Thyroid gland (tissue), 4 donors: Measurements from ENCODE around the gene TP53AIP1.

Experiments
- POLR2A ChIP-seq, 2 donors: fragments of 450-650 bp; IDR thresholded peaks; one replicate each; pipeline ENCODE4 v1.6.1; 2017; ENCODE audit warnings: antibody characterized with exemption in 2 of 2, mild to moderate bottlenecking in 2 of 2, moderate library complexity in 1 of 2
- TF ChIP-seq, protein P1 (sequence below), 6 experiments: fragments of 200-600 bp in 3 of 6; fragments of 450-650 bp in 3 of 6; sonication (generic) in 3 of 6; IDR thresholded peaks; one replicate each; pipeline ENCODE4 v1.5.1; 2016 to 2019; ENCODE audit warnings: antibody characterized with exemption in 6 of 6, mild to moderate bottlenecking in 2 of 6, inconsistent platforms in 1 of 6, moderate library complexity in 1 of 6

DNA sequence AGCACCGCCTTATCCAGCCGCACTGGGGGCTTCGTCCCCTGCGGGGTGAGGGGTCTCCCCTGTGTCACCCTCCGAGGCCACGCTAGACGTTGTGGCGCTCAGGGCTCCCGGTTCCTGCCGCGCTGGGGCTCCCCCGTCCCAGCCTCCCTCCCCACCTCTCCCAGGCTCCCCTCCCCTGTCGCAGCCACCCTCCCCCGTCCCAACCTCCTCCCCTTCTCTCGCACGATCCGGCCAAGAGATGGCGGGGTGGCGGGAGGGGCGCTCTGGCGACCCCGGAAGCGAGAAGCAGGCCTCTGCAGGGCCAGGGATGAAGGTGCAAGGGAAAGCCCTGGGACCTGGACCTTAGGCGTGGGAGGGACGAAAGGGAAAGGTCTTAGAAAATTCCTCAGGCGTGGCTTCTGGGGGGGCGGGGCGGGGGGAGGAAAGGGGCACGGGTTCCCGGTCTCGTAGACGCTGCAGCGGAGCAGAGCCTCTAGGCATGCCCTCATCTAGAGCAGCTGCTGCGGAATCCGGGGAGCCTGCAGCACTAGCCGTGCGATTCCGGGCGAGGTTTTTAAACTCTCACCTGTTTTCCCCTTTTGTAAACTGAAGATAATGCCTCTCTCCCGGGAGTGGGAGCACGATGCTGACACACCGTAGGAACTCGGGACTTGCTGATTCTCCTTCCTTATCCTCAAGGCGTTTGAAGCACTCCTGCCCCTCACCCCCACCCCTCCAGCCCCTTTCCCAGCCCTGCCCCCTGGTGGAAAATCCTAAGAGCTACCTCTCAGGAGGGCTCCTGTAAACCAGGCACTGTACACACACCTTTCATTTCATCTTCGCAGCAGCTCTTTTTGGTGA, 37.1 kb downstream of the TP53AIP1 start:
- no peak for TF ChIP-seq POLR2A (IDR thresholded peaks at IDR 0.05)
- TF ChIP-seq, protein P1, sequence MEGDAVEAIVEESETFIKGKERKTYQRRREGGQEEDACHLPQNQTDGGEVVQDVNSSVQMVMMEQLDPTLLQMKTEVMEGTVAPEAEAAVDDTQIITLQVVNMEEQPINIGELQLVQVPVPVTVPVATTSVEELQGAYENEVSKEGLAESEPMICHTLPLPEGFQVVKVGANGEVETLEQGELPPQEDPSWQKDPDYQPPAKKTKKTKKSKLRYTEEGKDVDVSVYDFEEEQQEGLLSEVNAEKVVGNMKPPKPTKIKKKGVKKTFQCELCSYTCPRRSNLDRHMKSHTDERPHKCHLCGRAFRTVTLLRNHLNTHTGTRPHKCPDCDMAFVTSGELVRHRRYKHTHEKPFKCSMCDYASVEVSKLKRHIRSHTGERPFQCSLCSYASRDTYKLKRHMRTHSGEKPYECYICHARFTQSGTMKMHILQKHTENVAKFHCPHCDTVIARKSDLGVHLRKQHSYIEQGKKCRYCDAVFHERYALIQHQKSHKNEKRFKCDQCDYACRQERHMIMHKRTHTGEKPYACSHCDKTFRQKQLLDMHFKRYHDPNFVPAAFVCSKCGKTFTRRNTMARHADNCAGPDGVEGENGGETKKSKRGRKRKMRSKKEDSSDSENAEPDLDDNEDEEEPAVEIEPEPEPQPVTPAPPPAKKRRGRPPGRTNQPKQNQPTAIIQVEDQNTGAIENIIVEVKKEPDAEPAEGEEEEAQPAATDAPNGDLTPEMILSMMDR (IDR thresholded peaks at IDR 0.05): peak in 2 of 6 experiments; percentile 17 to 45
